Uterus (tissue), 2 donors: ENCODE data around the gene SNAI1.

Experiments
- POLR2A ChIP-seq, 2 donors: fragments of 450-650 bp; IDR thresholded peaks; one replicate each; pipeline ENCODE4 v1.6.1; 2016; ENCODE audit warnings: antibody characterized with exemption in 2 of 2, mild to moderate bottlenecking in 1 of 2, moderate library complexity in 1 of 2
- TF ChIP-seq, protein P1 (sequence below), 4 experiments: fragments of 200-600 bp in 2 of 4; fragments of 450-650 bp in 2 of 4; sonication (generic) in 2 of 4; IDR thresholded peaks; one replicate each; pipeline ENCODE4 v1.5.1; 2016 to 2019; ENCODE audit warnings: antibody characterized with exemption in 4 of 4, mild to moderate bottlenecking in 2 of 4, moderate library complexity in 1 of 4

DNA sequence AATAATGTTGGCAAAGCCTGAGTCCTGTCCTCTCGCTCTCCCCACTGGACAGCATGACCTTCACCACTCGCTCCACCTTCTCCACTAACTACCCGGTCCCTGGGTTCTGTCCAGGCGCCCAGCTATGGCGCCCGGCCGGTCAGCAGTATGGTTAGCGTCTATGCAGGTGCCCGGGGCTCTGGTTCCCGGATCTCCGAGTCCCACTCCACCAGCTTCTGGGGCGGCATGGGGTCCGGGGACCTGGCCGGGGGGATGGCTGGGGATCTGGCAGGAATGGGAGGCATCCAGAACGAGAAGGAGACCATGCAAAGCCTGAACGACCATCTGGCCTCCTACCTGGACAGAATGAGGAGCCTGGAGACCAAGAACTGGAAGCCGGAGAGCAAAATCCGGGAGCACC, 26.1 kb upstream of the SNAI1 start:
- TF ChIP-seq, protein P1, sequence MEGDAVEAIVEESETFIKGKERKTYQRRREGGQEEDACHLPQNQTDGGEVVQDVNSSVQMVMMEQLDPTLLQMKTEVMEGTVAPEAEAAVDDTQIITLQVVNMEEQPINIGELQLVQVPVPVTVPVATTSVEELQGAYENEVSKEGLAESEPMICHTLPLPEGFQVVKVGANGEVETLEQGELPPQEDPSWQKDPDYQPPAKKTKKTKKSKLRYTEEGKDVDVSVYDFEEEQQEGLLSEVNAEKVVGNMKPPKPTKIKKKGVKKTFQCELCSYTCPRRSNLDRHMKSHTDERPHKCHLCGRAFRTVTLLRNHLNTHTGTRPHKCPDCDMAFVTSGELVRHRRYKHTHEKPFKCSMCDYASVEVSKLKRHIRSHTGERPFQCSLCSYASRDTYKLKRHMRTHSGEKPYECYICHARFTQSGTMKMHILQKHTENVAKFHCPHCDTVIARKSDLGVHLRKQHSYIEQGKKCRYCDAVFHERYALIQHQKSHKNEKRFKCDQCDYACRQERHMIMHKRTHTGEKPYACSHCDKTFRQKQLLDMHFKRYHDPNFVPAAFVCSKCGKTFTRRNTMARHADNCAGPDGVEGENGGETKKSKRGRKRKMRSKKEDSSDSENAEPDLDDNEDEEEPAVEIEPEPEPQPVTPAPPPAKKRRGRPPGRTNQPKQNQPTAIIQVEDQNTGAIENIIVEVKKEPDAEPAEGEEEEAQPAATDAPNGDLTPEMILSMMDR (IDR thresholded peaks at IDR 0.05), result no peak
- no peak for TF ChIP-seq POLR2A (IDR thresholded peaks at IDR 0.05)
